SK-N-SH treated with all-trans-retinoic acid at 6 μM for 48 hours (cell line): ENCODE results near the gene RASSF10.
A peak's percentile ranks its signal among the peaks of the same experiment; 100 is the strongest.

Source experiments
- ATAC-seq: fragments of 200-7000 bp; cut with Tn5 transposase; 3 replicates; pipeline ENCODE4 v1.9.1; 2020; ENCODE audit warnings: mild to moderate bottlenecking, moderate library complexity
- ARNTL ChIP-seq: fragments of 450-650 bp; formaldehyde crosslinking; IDR thresholded peaks from 2 replicates; pipeline ENCODE4 v1.5.0; 2020; ENCODE audit warnings: low read depth, mild to moderate bottlenecking, moderate library complexity, borderline replicate concordance
- BACH2 ChIP-seq: fragments of 250-450 bp; sonication (Bioruptor Pico); IDR thresholded peaks from 2 replicates; pipeline ENCODE4 v1.9.0; 2021; ENCODE audit warnings: mild to moderate bottlenecking, borderline replicate concordance
- CREB5 ChIP-seq: fragments of 250-450 bp; sonication (Bioruptor Pico); IDR thresholded peaks from 2 replicates; pipeline ENCODE4 v1.5.1; 2020; ENCODE audit warnings: low read depth, mild to moderate bottlenecking, moderate library complexity
- CSDC2 ChIP-seq: fragments of 250-450 bp; sonication (Bioruptor Pico); IDR thresholded peaks from 2 replicates; pipeline ENCODE4 v1.5.0; 2020; ENCODE audit warnings: mild to moderate bottlenecking, moderate library complexity
- GLIS3 ChIP-seq: fragments of 250-450 bp; sonication (Bioruptor Pico); IDR thresholded peaks from 2 replicates; pipeline ENCODE4 v1.5.0; 2020; ENCODE audit warnings: mild to moderate bottlenecking, moderate library complexity
- ISL1 ChIP-seq: fragments of 250-450 bp; sonication (Bioruptor Pico); IDR thresholded peaks from 2 replicates; pipeline ENCODE4 v2.1.2; 2022; ENCODE audit warnings: mild to moderate bottlenecking, moderate library complexity
- OSR1 ChIP-seq: fragments of 250-450 bp; sonication (Bioruptor Pico); IDR thresholded peaks from 2 replicates; pipeline ENCODE4 v1.8.0; 2022; ENCODE audit warnings: moderate library complexity, mild to moderate bottlenecking, inconsistent platforms
- PATZ1 ChIP-seq: fragments of 250-450 bp; sonication (Bioruptor Pico); IDR thresholded peaks from 2 replicates; pipeline ENCODE4 v1.8.0; 2020; ENCODE audit warnings: mild to moderate bottlenecking, moderate library complexity, borderline replicate concordance
- PPARA ChIP-seq: fragments of 250-450 bp; sonication (Bioruptor Pico); IDR thresholded peaks from 2 replicates; pipeline ENCODE4 v1.5.0; 2020; ENCODE audit warnings: mild to moderate bottlenecking, borderline replicate concordance
- RARB ChIP-seq: fragments of 250-450 bp; sonication (Bioruptor Pico); IDR thresholded peaks from 2 replicates; pipeline ENCODE4 v1.8.0; 2021; ENCODE audit warnings: mild to moderate bottlenecking, moderate library complexity
- SNAI2 ChIP-seq: fragments of 250-450 bp; sonication (Bioruptor Pico); IDR thresholded peaks from 2 replicates; pipeline ENCODE4 v1.5.0; 2020; ENCODE audit warnings: mild to moderate bottlenecking, moderate library complexity
- TCF4 ChIP-seq: fragments of 250-450 bp; sonication (Bioruptor Pico); IDR thresholded peaks from 2 replicates; pipeline ENCODE4 v1.8.0; 2021; ENCODE audit warnings: mild to moderate bottlenecking, moderate library complexity, borderline replicate concordance
- TOX ChIP-seq: fragments of 250-450 bp; sonication (Bioruptor Pico); IDR thresholded peaks from 2 replicates; pipeline ENCODE4 v1.8.0; 2021; ENCODE audit warnings: mild to moderate bottlenecking, moderate library complexity, borderline replicate concordance
- TSHZ2 ChIP-seq: fragments of 250-450 bp; sonication (Bioruptor Pico); IDR thresholded peaks from 2 replicates; pipeline ENCODE4 v1.5.0; 2020; ENCODE audit warnings: mild to moderate bottlenecking, moderate library complexity
- ZC3H10 ChIP-seq: fragments of 250-450 bp; sonication (Bioruptor Pico); IDR thresholded peaks from 2 replicates; pipeline ENCODE4 v1.5.1; 2021; ENCODE audit warnings: mild to moderate bottlenecking, moderate library complexity
- ZFP3 ChIP-seq: fragments of 250-450 bp; sonication (Bioruptor Pico); IDR thresholded peaks from 2 replicates; pipeline ENCODE4 v1.5.0; 2020; ENCODE audit warnings: mild to moderate bottlenecking, moderate library complexity
- ZFP30 ChIP-seq: fragments of 450-650 bp; formaldehyde crosslinking; IDR thresholded peaks from 2 replicates; pipeline ENCODE4 v1.5.0; 2022; ENCODE audit warnings: mild to moderate bottlenecking, moderate library complexity
- ZNF565 ChIP-seq: fragments of 450-650 bp; formaldehyde crosslinking; conservative IDR thresholded peaks from 2 replicates; pipeline ENCODE4 v1.5.0; 2020; ENCODE audit warnings: low read depth, mild to moderate bottlenecking, moderate library complexity
- ZNF70 ChIP-seq: fragments of 450-650 bp; formaldehyde crosslinking; IDR thresholded peaks from 2 replicates; pipeline ENCODE4 v1.5.0; 2020; ENCODE audit warnings: mild to moderate bottlenecking, moderate library complexity
- ZNF8 ChIP-seq: fragments of 450-650 bp; formaldehyde crosslinking; IDR thresholded peaks from 2 replicates; pipeline ENCODE4 v1.5.0; 2020; ENCODE audit warnings: mild to moderate bottlenecking, moderate library complexity
- TF ChIP-seq, protein P1 (sequence below): fragments of 250-450 bp; sonication (Bioruptor Pico); IDR thresholded peaks from 2 replicates; pipeline ENCODE4 v1.5.1; 2021; ENCODE audit warnings: mild to moderate bottlenecking, moderate library complexity
- TF ChIP-seq, protein P2 (sequence below): fragments of 250-450 bp; sonication (Bioruptor Pico); IDR thresholded peaks from 2 replicates; pipeline ENCODE4 v1.8.0; 2021; ENCODE audit warnings: low read depth, mild to moderate bottlenecking, moderate library complexity, borderline replicate concordance

RASSF10 gene

GRCh38 chr11:13008625-13009475 is at the start of gene RASSF10:
Gene RASSF10, plus strand, starts transcription at chr11:13009316. Its CDS starts 261 bp downstream, at chr11:13009577.
- ATAC-seq: peak; percentile 81
- TF ChIP-seq ZFP3 (CRISPR knock-in tag) (no peak), PATZ1 (CRISPR knock-in tag) (no peak), OSR1 (CRISPR knock-in tag) (no peak)
- TF ChIP-seq, all 23 proteins: peak for 0

GRCh38 chr11:12961615-12962014 is 47.5 kb upstream of the RASSF10 start:
- ATAC-seq: peak; percentile 28; the same call in 1 of the 3 replicates
- TF ChIP-seq ZFP30 (no peak), ZC3H10 (CRISPR knock-in tag) (no peak), TSHZ2 (CRISPR knock-in tag) (no peak), ZNF70 (no peak), ZNF8 (CRISPR knock-in tag) (no peak), PPARA (no peak), ARNTL (CRISPR knock-in tag) (no peak), GLIS3 (no peak), ISL1 (CRISPR knock-in tag) (no peak), ZNF565 (CRISPR knock-in tag) (no peak), ZFP3 (CRISPR knock-in tag) (no peak), TCF4 (CRISPR knock-in tag) (no peak), CSDC2 (CRISPR knock-in tag) (no peak), TOX (no peak), RARB (CRISPR knock-in tag) (no peak), OSR1 (CRISPR knock-in tag) (no peak), CREB5 (no peak), SNAI2 (CRISPR knock-in tag) (no peak)
- TF ChIP-seq, protein P1, sequence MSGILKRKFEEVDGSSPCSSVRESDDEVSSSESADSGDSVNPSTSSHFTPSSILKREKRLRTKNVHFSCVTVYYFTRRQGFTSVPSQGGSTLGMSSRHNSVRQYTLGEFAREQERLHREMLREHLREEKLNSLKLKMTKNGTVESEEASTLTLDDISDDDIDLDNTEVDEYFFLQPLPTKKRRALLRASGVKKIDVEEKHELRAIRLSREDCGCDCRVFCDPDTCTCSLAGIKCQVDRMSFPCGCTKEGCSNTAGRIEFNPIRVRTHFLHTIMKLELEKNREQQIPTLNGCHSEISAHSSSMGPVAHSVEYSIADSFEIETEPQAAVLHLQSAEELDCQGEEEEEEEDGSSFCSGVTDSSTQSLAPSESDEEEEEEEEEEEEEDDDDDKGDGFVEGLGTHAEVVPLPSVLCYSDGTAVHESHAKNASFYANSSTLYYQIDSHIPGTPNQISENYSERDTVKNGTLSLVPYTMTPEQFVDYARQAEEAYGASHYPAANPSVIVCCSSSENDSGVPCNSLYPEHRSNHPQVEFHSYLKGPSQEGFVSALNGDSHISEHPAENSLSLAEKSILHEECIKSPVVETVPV: no peak
- TF ChIP-seq, protein P2, sequence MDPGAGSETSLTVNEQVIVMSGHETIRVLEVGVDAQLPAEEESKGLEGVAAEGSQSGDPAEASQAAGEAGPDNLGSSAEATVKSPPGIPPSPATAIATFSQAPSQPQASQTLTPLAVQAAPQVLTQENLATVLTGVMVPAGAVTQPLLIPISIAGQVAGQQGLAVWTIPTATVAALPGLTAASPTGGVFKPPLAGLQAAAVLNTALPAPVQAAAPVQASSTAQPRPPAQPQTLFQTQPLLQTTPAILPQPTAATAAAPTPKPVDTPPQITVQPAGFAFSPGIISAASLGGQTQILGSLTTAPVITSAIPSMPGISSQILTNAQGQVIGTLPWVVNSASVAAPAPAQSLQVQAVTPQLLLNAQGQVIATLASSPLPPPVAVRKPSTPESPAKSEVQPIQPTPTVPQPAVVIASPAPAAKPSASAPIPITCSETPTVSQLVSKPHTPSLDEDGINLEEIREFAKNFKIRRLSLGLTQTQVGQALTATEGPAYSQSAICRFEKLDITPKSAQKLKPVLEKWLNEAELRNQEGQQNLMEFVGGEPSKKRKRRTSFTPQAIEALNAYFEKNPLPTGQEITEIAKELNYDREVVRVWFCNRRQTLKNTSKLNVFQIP (CRISPR knock-in tag): no peak
- TF ChIP-seq, all 23 proteins: peak for 0

DNA sequence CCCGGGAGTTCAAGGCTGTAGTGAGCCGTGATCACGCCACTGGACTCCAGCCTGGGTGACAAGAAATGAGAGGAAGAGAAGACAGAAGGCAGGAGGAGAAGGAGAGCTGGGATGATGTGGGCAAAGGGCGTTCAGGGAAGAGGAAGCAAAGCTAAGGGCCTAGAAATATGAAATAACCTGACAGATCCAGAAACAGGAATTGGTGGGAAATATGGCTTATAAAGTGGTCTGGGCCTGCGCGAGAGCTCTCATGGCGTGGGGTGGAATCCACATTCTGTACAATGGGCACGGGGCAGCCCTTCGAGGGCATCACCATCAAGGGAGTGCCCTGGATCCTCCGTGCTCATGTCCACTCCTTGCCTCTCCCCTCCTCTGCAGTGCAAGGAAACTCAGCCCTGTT is 46.8 kb upstream of the RASSF10 start:
- ATAC-seq: no peak
- TF ChIP-seq CSDC2 (CRISPR knock-in tag) (no peak), RARB (CRISPR knock-in tag) (no peak), ZNF70 (no peak), ISL1 (CRISPR knock-in tag) (no peak), ZC3H10 (CRISPR knock-in tag) (no peak), CREB5 (no peak), SNAI2 (CRISPR knock-in tag) (no peak), BACH2 (CRISPR knock-in tag) (no peak)
- TF ChIP-seq, protein P1: no peak
